DND-41 (cell line): Measurements from ENCODE around the gene DVL2.

ENCODE experiments used
- ATAC-seq: fragments of 200-7000 bp; cut with Tn5 transposase; 3 replicates; pipeline ENCODE4 v1.9.1; 2021; ENCODE audit warnings: low read depth; ENCODE audit not compliant: insufficient read depth
- DNase-seq: peaks from one replicate; pipeline ENCODE4 v3.0.0-alpha.2; 2020
- H2AFZ ChIP-seq: 2 replicates; pipeline ENCODE4 v1.6.0; 2012; ENCODE audit warnings: low read depth, low read length
- H3K27ac ChIP-seq: 2 replicates; pipeline ENCODE4 v1.5.1; 2012; ENCODE audit warnings: low read length, inconsistent platforms
- H3K27me3 ChIP-seq: fragments of 200-600 bp; sonication (generic); 2 replicates; pipeline ENCODE4 v1.6.0; 2012; ENCODE audit warnings: low read length, mild to moderate bottlenecking, inconsistent platforms; ENCODE audit not compliant: insufficient read depth, poor library complexity
- H3K36me3 ChIP-seq: 2 replicates; pipeline ENCODE4 v1.5.1; 2012; ENCODE audit warnings: low read length, inconsistent platforms; ENCODE audit not compliant: insufficient read depth
- H3K4me1 ChIP-seq: 2 replicates; pipeline ENCODE4 v1.5.1; 2012; ENCODE audit warnings: mild to moderate bottlenecking, low read length; ENCODE audit not compliant: insufficient read depth
- H3K4me2 ChIP-seq: 2 replicates; pipeline ENCODE4 v1.6.0; 2012; ENCODE audit warnings: mild to moderate bottlenecking, moderate library complexity, low read length, inconsistent platforms; ENCODE audit not compliant: insufficient read depth
- H3K4me3 ChIP-seq, 2 experiments: fragments of 200-600 bp in 1 of 2; shearing (Covaris generic) in 1 of 2; 2 replicates each; pipeline ENCODE4 v1.5.1; 2012 to 2016; ENCODE audit warnings: inconsistent platforms in 2 of 2, low read length in 2 of 2, mild to moderate bottlenecking in 2 of 2, low read depth in 1 of 2, moderate library complexity in 1 of 2
- H3K79me2 ChIP-seq: 2 replicates; pipeline ENCODE4 v1.6.0; 2012; ENCODE audit warnings: low read length, inconsistent platforms; ENCODE audit not compliant: insufficient read depth
- H3K9ac ChIP-seq: 2 replicates; pipeline ENCODE4 v1.6.0; 2012; ENCODE audit warnings: low read depth, mild to moderate bottlenecking, inconsistent platforms, low read length, moderate library complexity
- H3K9me3 ChIP-seq: 2 replicates; pipeline ENCODE4 v1.5.1; 2012; ENCODE audit warnings: low read length, moderate library complexity, mild to moderate bottlenecking, inconsistent platforms; ENCODE audit not compliant: insufficient read depth, severe bottlenecking
- H4K20me1 ChIP-seq: 2 replicates; pipeline ENCODE4 v1.6.0; 2012; ENCODE audit warnings: low read length; ENCODE audit not compliant: insufficient read depth
- CTCF ChIP-seq: IDR thresholded peaks from 2 replicates; pipeline ENCODE4 v1.5.1; 2012; ENCODE audit warnings: borderline replicate concordance, low read length, moderate library complexity, mild to moderate bottlenecking; ENCODE audit not compliant: poor library complexity, severe bottlenecking; ENCODE audit errors: extremely low read depth
- EZH2 ChIP-seq: IDR thresholded peaks from 3 replicates; pipeline ENCODE4 v1.6.1; 2012; ENCODE audit warnings: borderline replicate concordance, low read depth, mild to moderate bottlenecking, moderate library complexity, low read length, inconsistent platforms; ENCODE audit not compliant: severe bottlenecking

Gene DVL2

GRCh38 chr17:7234083-7234951 is at the start of gene DVL2:
TSS of gene DVL2 (minus strand) at chr17:7234517. CDS start at chr17:7234262, 255 bp downstream.
- peak within 1 kb of the TSS; percentile 90 for H3K9ac ChIP-seq
- H3K4me1 ChIP-seq = peaks cover 61% of the 10 kb centered on the region
- H2AFZ ChIP-seq = peak within 1 kb of the TSS; percentile 75
- no peaks in the 10 kb centered on the region for H3K27me3 ChIP-seq
- ATAC-seq = peak; percentile 59
- peak within 1 kb of the TSS; percentile 97 for H3K27ac ChIP-seq
- H3K79me2 ChIP-seq = peaks cover 98% of the 10 kb centered on the region
- peak; percentile 96 for DNase-seq
- peaks cover 55% of the 10 kb centered on the region for H3K36me3 ChIP-seq
- peak within 1 kb of the TSS; percentile 99 for H3K4me2 ChIP-seq
- TF ChIP-seq EZH2 (no peak), CTCF (no peak)
- peaks cover 57% of the 10 kb centered on the region for H4K20me1 ChIP-seq
- H3K4me3 ChIP-seq = peak within 1 kb of the TSS; percentile 83 to 93
- H3K9me3 ChIP-seq = no peaks in the 10 kb centered on the region

- no peak overlapping the region for H3K9ac ChIP-seq
- H3K4me3 ChIP-seq = no peak overlapping the region
- no peaks in the 10 kb centered on the region for H4K20me1 ChIP-seq
- no peak for DNase-seq
- H3K4me1 ChIP-seq = peaks cover 27% of the 10 kb centered on the region
- H3K79me2 ChIP-seq = no peaks in the 10 kb centered on the region
- no peak overlapping the region for H3K27ac ChIP-seq
- H2AFZ ChIP-seq = no peak overlapping the region
- no peaks in the 10 kb centered on the region for H3K36me3 ChIP-seq
- H3K4me2 ChIP-seq = no peak overlapping the region
- no peaks in the 10 kb centered on the region for H3K9me3 ChIP-seq
- H3K27me3 ChIP-seq = peaks cover 15% of the 10 kb centered on the region
- TF ChIP-seq EZH2 = no peak
- TF ChIP-seq CTCF = no peak
- ATAC-seq = no peak
Measured at GRCh38 chr17:7283471-7284216, 49.3 kb upstream of the DVL2 start.

- Histone ChIP-seq H3K27ac (no peak overlapping the region), H3K4me1 (peaks cover 27% of the 10 kb centered on the region), H3K4me3 (no peak overlapping the region), H3K79me2 (no peaks in the 10 kb centered on the region), H3K36me3 (no peaks in the 10 kb centered on the region), H3K27me3 (peaks cover 13% of the 10 kb centered on the region), H3K9ac (no peak overlapping the region), H2AFZ (no peak overlapping the region), H3K9me3 (no peaks in the 10 kb centered on the region), H3K4me2 (no peak overlapping the region), H4K20me1 (no peaks in the 10 kb centered on the region)
- DNase-seq (no peak), ATAC-seq (no peak)
- TF ChIP-seq EZH2 = no peak
- TF ChIP-seq CTCF = no peak
Measured at GRCh38 chr17:7282752-7283321, 48.5 kb upstream of the DVL2 start.
